Activated CD4-positive, alpha-beta T cell treated with anti-CD3 and anti-CD28 coated beads, Interleukin-2, amount 50 U/mL, for 16 hours (primary cell): ENCODE results near the gene AP2S1.
"Not testable (repeated sequence)": the region's sequence is repeated elsewhere in the genome, so short reads cannot be mapped to it uniquely, and the experiment has no call there.

Experiments
- DNase-seq: peaks from one replicate; pipeline ENCODE4 v3.0.0-alpha.2; 2020

Gene AP2S1

GRCh38 chr19:46850228-46851203 lies at the start of gene AP2S1:
Gene AP2S1, minus strand, starts transcription at chr19:46850846. Its CDS starts 80 bp downstream, at chr19:46850766.
- peak; percentile 97 for DNase-seq

DNA sequence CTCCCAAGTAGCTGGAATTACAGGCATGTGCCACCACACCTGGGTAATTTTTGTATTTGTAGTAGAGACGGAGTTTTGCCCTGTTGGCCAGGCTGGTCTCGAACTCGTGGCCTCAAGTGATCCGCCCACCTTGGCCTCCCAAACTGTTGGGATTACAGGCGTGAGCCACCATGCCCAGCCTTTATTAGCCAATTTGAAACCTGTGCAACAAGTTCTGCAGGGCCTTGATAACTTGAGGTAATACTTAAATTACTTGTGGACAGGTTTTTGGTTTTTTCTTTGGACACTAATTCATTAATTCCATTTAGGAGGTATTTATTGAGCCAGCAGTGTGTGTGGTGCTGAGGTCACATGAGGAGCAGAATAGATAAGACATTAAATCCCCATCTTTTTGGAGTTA lies 49.7 kb upstream of the AP2S1 start:
- no peak for DNase-seq

- DNase-seq: no peak
Measured at GRCh38 chr19:46898731-46899130, 48.1 kb upstream of the AP2S1 start.

DNA sequence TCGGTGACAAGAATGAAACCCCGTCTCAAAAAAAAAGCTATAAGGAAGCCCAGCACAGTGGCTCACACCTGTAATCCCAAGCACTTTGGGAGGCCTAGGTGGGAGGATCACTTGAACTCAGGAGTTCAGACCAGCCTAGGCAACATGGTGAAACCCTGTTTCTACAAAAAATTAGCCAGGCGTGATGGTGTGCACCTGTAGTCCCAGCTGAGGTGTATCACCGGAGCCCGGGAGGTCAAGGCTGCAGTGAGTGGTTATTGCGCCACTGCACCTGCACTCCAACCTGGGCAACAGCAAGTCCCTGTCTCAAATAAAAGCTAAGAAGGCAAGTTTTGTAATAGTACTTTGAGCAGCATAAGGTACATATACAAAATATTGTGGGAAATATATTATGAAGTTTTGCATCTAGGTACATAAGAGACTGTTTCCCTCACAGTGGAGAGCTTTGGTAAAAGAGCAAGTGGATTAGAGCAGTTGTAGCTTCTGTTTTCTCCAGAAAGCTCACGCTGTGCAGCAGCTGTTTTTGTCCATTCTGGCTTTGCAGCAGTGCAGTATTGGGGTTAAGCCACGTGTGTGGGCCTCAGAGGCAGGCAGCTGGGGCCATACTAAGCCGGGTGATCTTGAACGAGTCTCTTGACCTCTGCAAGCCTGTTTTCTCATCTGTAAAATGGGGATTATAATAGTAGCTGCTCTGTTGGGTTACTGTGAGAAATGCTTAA lies 45.6 kb upstream of the AP2S1 start:
- no peak for DNase-seq

DNA sequence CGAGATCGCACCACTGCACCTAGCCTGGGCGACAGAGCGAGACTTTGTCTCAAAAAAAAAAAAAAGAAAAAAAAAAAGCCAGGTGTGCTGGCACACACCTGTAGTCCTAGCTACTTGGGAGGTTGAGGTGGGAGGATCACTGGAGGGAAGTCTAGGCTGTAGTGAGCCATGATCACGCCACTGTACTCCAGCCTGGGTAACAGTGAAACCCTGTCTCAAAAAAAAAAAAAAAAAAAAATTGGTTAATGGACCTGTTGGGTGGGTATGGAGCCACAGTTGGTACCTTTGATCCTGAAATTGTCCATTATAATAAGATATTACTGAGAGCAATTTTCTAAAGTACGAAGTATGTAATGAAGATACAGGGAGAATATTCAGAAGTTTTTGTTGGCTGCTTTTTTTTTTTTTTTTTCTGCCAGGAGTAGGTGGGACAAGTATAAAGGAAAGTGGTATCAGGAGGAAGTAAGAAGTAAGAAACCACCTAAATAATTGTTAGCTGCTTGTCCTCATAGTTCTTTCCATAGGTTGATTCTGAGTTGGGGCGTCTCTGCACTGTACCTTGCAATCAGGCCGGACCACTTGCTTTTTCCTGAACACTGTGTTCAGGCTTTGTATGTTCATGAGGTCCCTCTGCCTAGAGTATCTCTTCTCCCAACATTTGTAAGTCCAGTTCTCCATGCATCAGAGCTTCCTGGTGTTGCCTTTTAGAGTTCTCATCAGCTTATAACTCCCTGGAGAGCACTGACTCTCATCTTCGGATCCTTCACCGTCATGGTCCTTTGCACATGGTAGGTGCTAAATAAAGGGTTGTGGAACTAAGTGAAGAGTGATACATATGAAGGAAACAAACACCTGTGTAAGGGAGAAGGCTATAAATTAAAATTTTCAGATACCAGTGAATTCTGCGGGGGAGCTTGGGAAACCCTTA lies 41.9 kb upstream of the AP2S1 start:
- DNase-seq: no peak

- no peak for DNase-seq
Measured at GRCh38 chr19:46890423-46891170, 40.0 kb upstream of the AP2S1 start.

DNA sequence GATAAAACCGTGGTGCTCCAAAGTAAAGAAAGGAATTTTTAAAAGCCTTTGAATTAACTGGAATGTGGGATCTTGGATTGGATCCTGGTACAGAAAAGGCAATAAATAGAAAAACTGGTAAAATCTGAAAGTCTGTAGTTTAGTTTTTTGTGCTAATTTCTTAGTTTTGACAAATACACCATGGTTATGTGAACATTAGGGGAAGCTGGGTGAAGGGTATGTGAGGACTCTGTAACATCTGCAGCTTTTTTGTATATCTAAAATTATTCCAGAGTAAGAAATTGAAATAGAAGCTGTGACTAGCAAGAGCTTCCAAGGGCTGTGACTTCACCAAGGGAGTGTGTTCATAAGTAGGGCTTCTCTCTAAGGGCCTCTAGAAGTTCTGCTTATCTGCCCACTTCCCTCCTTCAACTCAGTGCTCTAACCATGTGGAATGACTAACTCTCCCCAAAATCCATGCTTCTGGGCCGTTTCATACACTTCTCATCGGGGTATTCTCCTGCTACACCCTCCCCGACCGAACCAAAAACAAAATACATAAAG lies 36.7 kb upstream of the AP2S1 start:
- no peak for DNase-seq

- DNase-seq: no peak
Measured at GRCh38 chr19:46886546-46887239, 36.0 kb upstream of the AP2S1 start.

GRCh38 chr19:46885411-46885810 lies 34.8 kb upstream of the AP2S1 start:
- no peak for DNase-seq

GRCh38 chr19:46882751-46883150 lies 32.1 kb upstream of the AP2S1 start:
- DNase-seq: not testable (repeated sequence)

DNA sequence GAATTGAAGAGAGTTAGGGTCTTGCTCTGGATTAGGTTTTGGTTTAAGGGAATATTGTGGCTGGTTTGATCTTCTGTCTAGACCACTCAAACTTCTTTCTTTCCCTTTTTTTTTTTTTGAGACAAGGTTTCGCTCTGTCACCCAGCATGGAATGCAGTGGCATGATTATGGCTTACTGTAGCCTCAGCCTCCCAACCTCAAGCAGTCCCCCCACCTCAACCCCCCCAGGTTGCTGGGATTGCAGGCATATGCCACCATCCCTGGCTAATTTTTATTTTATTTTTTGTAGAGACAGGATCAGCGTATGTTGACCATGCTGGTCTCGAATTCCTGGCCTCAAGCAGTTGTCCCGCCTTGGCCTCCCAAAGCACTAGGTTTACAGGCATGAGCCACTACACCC lies 31.4 kb upstream of the AP2S1 start:
- DNase-seq: no peak

GRCh38 chr19:46881092-46881491 lies 30.4 kb upstream of the AP2S1 start:
- DNase-seq: no peak

DNA sequence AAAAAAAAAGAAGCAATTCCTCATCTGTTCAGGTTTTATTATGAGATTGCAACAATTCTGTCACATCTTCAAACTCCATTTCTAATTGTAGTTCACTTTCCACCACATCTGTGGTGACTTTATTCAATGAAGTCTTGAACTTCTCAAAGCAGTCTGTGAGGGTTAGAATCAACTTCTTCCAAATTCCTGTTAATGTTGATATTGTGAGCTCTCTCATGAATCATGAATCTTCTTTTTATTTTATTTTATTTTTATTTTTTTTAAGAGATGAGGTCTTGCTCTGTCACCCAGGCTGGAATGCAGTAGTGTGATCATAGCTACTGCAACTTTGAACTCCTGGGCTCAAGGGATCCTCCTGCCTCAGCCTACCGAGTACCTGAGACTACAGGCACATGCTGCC lies 29.8 kb upstream of the AP2S1 start:
- DNase-seq: no peak

DNA sequence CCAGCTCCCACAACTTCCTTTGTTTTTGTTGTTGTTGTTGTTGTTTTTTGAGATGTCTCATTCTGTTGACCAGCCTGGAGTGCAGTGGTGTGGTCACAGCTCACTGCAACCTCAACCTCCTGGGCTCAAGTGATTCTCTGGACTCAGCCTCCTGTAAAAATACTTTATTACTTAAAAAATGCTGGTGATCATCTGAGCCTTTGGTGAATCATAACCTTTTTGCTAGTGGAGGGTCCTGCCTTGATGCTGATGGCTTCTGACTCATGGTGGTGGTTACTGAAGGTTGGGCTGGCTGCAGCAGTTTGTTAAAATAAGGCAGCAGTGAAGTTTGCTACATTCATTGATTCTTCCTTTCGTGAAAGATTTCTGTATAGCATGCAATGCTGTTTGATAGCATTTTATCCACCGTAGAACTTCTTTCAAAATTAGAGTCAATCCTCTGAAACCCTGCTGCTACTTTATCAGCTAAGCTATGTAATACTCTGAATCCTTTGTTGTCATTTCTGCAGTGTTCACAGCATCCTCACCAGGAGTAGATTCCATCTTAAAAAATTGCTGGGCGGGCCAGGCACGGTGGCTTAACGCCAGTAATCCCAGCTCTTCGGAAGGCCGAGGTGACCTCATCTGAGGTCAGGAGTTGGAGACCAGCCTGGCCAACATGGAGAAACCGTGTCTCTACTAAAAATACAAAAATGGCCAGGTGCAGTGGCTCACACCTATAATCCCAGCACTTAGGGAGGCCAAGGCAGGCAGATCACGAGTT lies 28.1 kb upstream of the AP2S1 start:
- no peak for DNase-seq

GRCh38 chr19:46875657-46876056 lies 25.0 kb upstream of the AP2S1 start:
- DNase-seq: no peak

DNA sequence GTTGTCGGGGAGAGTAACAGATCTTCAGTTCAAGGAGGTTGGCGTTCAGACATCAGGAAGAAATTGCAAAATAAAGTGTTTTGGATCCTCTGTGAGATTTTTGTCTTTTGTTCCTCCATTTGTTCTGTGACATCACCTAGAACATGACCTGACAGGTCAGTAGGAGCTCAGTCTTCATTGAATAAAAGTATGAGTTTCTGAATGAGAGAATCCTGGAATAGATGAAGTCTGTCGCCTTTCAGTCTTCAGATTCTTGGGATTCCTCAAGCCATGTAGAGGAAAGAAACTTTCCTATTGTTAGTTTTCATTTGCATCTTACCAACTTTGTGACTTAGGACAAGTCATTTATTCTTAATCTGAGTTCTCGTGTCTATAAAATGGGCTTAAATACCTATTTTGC lies 24.6 kb upstream of the AP2S1 start:
- DNase-seq: no peak

- no peak for DNase-seq
Measured at GRCh38 chr19:46872967-46873366, 22.3 kb upstream of the AP2S1 start.

- not testable (repeated sequence) for DNase-seq
Measured at GRCh38 chr19:46871173-46871572, 20.5 kb upstream of the AP2S1 start.

GRCh38 chr19:46868025-46868802 lies 17.6 kb upstream of the AP2S1 start:
- DNase-seq: no peak

- no peak for DNase-seq
Measured at GRCh38 chr19:46867170-46867569, 16.5 kb upstream of the AP2S1 start.
